Esophagus squamous epithelium (tissue), 4 donors: ENCODE data around the gene ANKRD44.

Source experiments
- CTCF ChIP-seq, 6 experiments: fragments of 450-650 bp in 4 of 6; fragments of 200-600 bp in 2 of 6; sonication (generic) in 2 of 6; IDR thresholded peaks; one replicate each; pipeline ENCODE4 v1.5.1; 2016 to 2019; ENCODE audit warnings: antibody characterized with exemption in 6 of 6, mild to moderate bottlenecking in 4 of 6, moderate library complexity in 4 of 6
- POLR2A ChIP-seq, 4 donors: fragments of 450-650 bp; IDR thresholded peaks; one replicate each; pipeline ENCODE4 v1.6.1; 2017; ENCODE audit warnings: antibody characterized with exemption in 4 of 4, mild to moderate bottlenecking in 4 of 4, moderate library complexity in 3 of 4

GRCh38 chr2:197184959-197185586 lies 125.5 kb downstream of the ANKRD44 start:
- TF ChIP-seq POLR2A (IDR thresholded peaks at IDR 0.05): no peak
- TF ChIP-seq CTCF (IDR thresholded peaks at IDR 0.05): no peak
